Neural cell (in vitro differentiated cells): Measurements from ENCODE around the gene CD300LF. TPM values are rescaled to one million over a fixed set of nuclear protein-coding genes. Genes with fewer than 3 reads are reported as not detected.

ENCODE experiments used
- H2AFZ ChIP-seq: fragments of 200-600, 300-800 bp; sonication (generic), shearing (Covaris generic); 2 replicates; pipeline ENCODE4 v1.6.0; 2014; ENCODE audit warnings: low read depth, mild to moderate bottlenecking, antibody characterized with exemption, low read length, moderate library complexity
- H3F3A ChIP-seq: fragments of 200-600 bp; shearing (Covaris generic); 2 replicates; pipeline ENCODE4 v1.6.1; 2016; ENCODE audit warnings: mild to moderate bottlenecking, moderate library complexity, mixed read lengths, antibody characterized with exemption, low read length; ENCODE audit not compliant: insufficient read depth, poor library complexity, severe bottlenecking
- H3K27ac ChIP-seq: fragments of 200-600, 300-800 bp; sonication (generic), shearing (Covaris generic); 2 replicates; pipeline ENCODE4 v1.5.1; 2014; ENCODE audit warnings: mild to moderate bottlenecking, low read length, moderate library complexity
- H3K27me3 ChIP-seq: fragments of 300-800, 200-600 bp; sonication (generic), shearing (Covaris generic); 2 replicates; pipeline ENCODE4 v1.6.0; 2014; ENCODE audit warnings: mild to moderate bottlenecking, low read depth, low read length, moderate library complexity; ENCODE audit not compliant: insufficient read depth
- H3K36me3 ChIP-seq: fragments of 300-800, 200-600 bp; sonication (generic), shearing (Covaris generic); 2 replicates; pipeline ENCODE4 v1.5.1; 2014; ENCODE audit warnings: mild to moderate bottlenecking, antibody characterized with exemption, low read length, moderate library complexity; ENCODE audit not compliant: insufficient read depth
- H3K4me2 ChIP-seq: fragments of 300-800, 200-600 bp; sonication (generic), shearing (Covaris generic); 2 replicates; pipeline ENCODE4 v1.6.0; 2014; ENCODE audit warnings: mild to moderate bottlenecking, low read length
- H3K4me3 ChIP-seq: fragments of 300-800, 200-600 bp; sonication (generic), shearing (Covaris generic); 2 replicates; pipeline ENCODE4 v1.5.1; 2014; ENCODE audit warnings: mild to moderate bottlenecking, low read length, moderate library complexity
- H3K79me2 ChIP-seq: fragments of 200-600 bp; shearing (Covaris generic); replicated peaks from 2 replicates; pipeline ENCODE4 v1.6.0; 2014; ENCODE audit warnings: mild to moderate bottlenecking, low read length, moderate library complexity; ENCODE audit not compliant: insufficient read depth
- H3K9ac ChIP-seq: fragments of 300-800, 200-600 bp; sonication (generic), shearing (Covaris generic); 2 replicates; pipeline ENCODE4 v1.6.1; 2016; ENCODE audit warnings: mild to moderate bottlenecking, low read length, mixed read lengths
- H3K9me2 ChIP-seq: fragments of 200-600 bp; shearing (Covaris generic); 2 replicates; pipeline ENCODE4 v1.6.1; 2016; ENCODE audit warnings: mild to moderate bottlenecking, low read length, mixed read lengths; ENCODE audit not compliant: insufficient read depth
- H3K9me3 ChIP-seq: fragments of 200-600, 300-800 bp; sonication (generic), shearing (Covaris generic); 2 replicates; pipeline ENCODE4 v1.6.1; 2016; ENCODE audit warnings: mild to moderate bottlenecking, mixed run types, low read length, moderate library complexity, mixed read lengths
- H4K20me1 ChIP-seq: fragments of 200-600 bp; shearing (Covaris generic); 2 replicates; pipeline ENCODE4 v1.6.1; 2016; ENCODE audit warnings: mild to moderate bottlenecking, mixed run types; ENCODE audit not compliant: insufficient read depth
- EP300 ChIP-seq: fragments of 450-650 bp; conservative IDR thresholded peaks from 2 replicates; pipeline ENCODE4 v1.6.1; 2014; ENCODE audit warnings: antibody characterized with exemption, mild to moderate bottlenecking, moderate library complexity; ENCODE audit not compliant: poor library complexity, severe bottlenecking
- EZH2 ChIP-seq: fragments of 200-600, 300-800 bp; shearing (Covaris generic), sonication (generic); IDR thresholded peaks from 2 replicates; pipeline ENCODE4 v1.6.1; 2014; ENCODE audit warnings: antibody characterized with exemption, low read length, borderline replicate concordance, mild to moderate bottlenecking; ENCODE audit not compliant: insufficient read depth, poor library complexity, severe bottlenecking
- MXI1 ChIP-seq: fragments of 450-650 bp; conservative IDR thresholded peaks from 2 replicates; pipeline ENCODE4 v1.6.1; 2014; ENCODE audit warnings: antibody characterized with exemption, mild to moderate bottlenecking; ENCODE audit not compliant: poor library complexity, severe bottlenecking
- RAD21 ChIP-seq: fragments of 450-650 bp; conservative IDR thresholded peaks from 2 replicates; pipeline ENCODE4 v1.6.1; 2014; ENCODE audit warnings: antibody characterized with exemption, mild to moderate bottlenecking, moderate library complexity
- SMC3 ChIP-seq: fragments of 450-650 bp; conservative IDR thresholded peaks from 2 replicates; pipeline ENCODE4 v1.6.1; 2014; ENCODE audit warnings: antibody characterized with exemption, mild to moderate bottlenecking, moderate library complexity; ENCODE audit not compliant: poor library complexity
- TAF1 ChIP-seq: IDR thresholded peaks from 2 replicates; pipeline ENCODE4 v1.6.1; 2012; ENCODE audit warnings: low read depth
- polyA plus RNA-seq: library from polyadenylated mRNA; depleted of rRNA; stranded (reverse); fragments of >200 nt; gene quantifications from 2 replicates; pipeline ENCODE4 v1.2.3, GENCODE V29; 2014
- TF ChIP-seq, protein P1 (sequence below): fragments of 450-650 bp; IDR thresholded peaks from 2 replicates; pipeline ENCODE4 v1.5.1; 2014; ENCODE audit warnings: antibody characterized with exemption, mild to moderate bottlenecking, moderate library complexity; ENCODE audit not compliant: poor library complexity, severe bottlenecking
- TF ChIP-seq, protein P2 (sequence below): IDR thresholded peaks from 2 replicates; pipeline ENCODE4 v1.6.1; 2012; ENCODE audit warnings: borderline replicate concordance

Gene CD300LF
- polyA plus RNA-seq, 1 donor from 2014 or later, result not detected

DNA sequence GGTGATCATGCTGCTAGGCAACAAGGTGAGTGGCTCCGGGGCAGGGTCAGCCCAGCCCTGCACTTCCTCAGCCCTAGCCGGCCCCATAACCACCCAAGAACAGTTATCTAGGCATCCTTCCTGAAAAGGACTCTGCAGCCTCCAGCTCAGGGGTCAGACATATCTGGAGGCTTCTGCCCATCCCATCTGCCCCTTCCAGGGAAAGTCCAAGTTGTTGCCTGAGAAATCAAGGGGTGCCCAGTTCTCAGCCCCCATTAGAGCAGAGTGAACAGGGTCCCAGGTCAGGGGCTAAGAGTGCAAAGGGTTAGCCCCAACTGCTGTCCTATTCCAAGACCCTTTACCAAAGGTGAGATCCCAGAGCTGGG lies 31.6 kb upstream of the CD300LF start:
- Histone ChIP-seq H3F3A (no peaks in the 10 kb centered on the region), H2AFZ (no peak overlapping the region), H3K27ac (no peak overlapping the region), H3K36me3 (no peaks in the 10 kb centered on the region), H3K4me3 (no peak overlapping the region), H3K9ac (no peak overlapping the region), H3K9me3 (no peaks in the 10 kb centered on the region), H3K4me2 (no peak overlapping the region), H4K20me1 (no peaks in the 10 kb centered on the region), H3K79me2 (no peaks in the 10 kb centered on the region), H3K27me3 (peaks cover 23% of the 10 kb centered on the region), H3K9me2 (no peaks in the 10 kb centered on the region)
- TF ChIP-seq RAD21 (no peak), SMC3 (no peak), EZH2 (no peak), MXI1 (no peak), TAF1 (no peak), EP300 (no peak)
- TF ChIP-seq, protein P1, sequence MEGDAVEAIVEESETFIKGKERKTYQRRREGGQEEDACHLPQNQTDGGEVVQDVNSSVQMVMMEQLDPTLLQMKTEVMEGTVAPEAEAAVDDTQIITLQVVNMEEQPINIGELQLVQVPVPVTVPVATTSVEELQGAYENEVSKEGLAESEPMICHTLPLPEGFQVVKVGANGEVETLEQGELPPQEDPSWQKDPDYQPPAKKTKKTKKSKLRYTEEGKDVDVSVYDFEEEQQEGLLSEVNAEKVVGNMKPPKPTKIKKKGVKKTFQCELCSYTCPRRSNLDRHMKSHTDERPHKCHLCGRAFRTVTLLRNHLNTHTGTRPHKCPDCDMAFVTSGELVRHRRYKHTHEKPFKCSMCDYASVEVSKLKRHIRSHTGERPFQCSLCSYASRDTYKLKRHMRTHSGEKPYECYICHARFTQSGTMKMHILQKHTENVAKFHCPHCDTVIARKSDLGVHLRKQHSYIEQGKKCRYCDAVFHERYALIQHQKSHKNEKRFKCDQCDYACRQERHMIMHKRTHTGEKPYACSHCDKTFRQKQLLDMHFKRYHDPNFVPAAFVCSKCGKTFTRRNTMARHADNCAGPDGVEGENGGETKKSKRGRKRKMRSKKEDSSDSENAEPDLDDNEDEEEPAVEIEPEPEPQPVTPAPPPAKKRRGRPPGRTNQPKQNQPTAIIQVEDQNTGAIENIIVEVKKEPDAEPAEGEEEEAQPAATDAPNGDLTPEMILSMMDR, result no peak
- TF ChIP-seq, protein P2, sequence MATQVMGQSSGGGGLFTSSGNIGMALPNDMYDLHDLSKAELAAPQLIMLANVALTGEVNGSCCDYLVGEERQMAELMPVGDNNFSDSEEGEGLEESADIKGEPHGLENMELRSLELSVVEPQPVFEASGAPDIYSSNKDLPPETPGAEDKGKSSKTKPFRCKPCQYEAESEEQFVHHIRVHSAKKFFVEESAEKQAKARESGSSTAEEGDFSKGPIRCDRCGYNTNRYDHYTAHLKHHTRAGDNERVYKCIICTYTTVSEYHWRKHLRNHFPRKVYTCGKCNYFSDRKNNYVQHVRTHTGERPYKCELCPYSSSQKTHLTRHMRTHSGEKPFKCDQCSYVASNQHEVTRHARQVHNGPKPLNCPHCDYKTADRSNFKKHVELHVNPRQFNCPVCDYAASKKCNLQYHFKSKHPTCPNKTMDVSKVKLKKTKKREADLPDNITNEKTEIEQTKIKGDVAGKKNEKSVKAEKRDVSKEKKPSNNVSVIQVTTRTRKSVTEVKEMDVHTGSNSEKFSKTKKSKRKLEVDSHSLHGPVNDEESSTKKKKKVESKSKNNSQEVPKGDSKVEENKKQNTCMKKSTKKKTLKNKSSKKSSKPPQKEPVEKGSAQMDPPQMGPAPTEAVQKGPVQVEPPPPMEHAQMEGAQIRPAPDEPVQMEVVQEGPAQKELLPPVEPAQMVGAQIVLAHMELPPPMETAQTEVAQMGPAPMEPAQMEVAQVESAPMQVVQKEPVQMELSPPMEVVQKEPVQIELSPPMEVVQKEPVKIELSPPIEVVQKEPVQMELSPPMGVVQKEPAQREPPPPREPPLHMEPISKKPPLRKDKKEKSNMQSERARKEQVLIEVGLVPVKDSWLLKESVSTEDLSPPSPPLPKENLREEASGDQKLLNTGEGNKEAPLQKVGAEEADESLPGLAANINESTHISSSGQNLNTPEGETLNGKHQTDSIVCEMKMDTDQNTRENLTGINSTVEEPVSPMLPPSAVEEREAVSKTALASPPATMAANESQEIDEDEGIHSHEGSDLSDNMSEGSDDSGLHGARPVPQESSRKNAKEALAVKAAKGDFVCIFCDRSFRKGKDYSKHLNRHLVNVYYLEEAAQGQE, result no peak

DNA sequence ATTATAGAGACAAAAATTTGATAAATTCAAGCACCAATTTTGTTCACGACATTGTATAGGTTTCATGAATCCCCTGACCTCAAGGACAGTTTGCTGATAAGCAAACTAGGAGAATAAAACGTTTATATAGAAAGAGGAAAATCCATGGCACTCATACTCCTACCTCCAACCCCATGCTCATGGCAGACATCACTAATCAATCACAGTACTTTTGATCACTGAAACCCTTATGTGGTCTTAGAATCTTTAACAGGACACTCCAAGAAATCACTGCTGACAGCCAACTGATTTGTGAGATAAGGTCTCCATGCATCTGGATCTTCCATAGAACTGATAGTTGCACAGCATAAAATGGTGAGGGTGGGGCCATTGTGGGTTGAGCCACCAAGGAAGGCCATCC lies 31.0 kb upstream of the CD300LF start:
- peaks cover 23% of the 10 kb centered on the region for H3K27me3 ChIP-seq
- no peaks in the 10 kb centered on the region for H3K9me3 ChIP-seq

More for the DNA sequence above, 31.0 kb upstream of the CD300LF start:
- H3K4me3 ChIP-seq, result no peak overlapping the region
- no peaks in the 10 kb centered on the region for H3K9me2 ChIP-seq
- TF ChIP-seq TAF1, result no peak
- TF ChIP-seq, protein P2, result no peak
- no peak for TF ChIP-seq SMC3
- H3K27ac ChIP-seq, result no peak overlapping the region
- no peaks in the 10 kb centered on the region for H3F3A ChIP-seq
- H4K20me1 ChIP-seq, result no peaks in the 10 kb centered on the region
- no peak overlapping the region for H3K9ac ChIP-seq
- no peak overlapping the region for H3K4me2 ChIP-seq
- H3K36me3 ChIP-seq, result no peaks in the 10 kb centered on the region
- H3K79me2 ChIP-seq, result no peaks in the 10 kb centered on the region
- no peak overlapping the region for H2AFZ ChIP-seq
